NCI-H345 treated with DMSO at 0.1 percent for 48 hours (cell line): ENCODE data around the gene LINC00237.

Source experiments
- DNase-seq: peaks from one replicate; lab custom pipeline; 2025; ENCODE audit not compliant: unreplicated experiment; lab: John Stamatoyannopoulos, UW

LINC00237 gene

GRCh38 chr20:21125849-21126580 lies 19.9 kb upstream of the LINC00237 start, which contains the start of gene KIZ:
TSS of gene KIZ (plus strand) at chr20:21126082. CDS start at chr20:21126116, 34 bp downstream.
- DNase-seq, result peak; percentile 93

DNA sequence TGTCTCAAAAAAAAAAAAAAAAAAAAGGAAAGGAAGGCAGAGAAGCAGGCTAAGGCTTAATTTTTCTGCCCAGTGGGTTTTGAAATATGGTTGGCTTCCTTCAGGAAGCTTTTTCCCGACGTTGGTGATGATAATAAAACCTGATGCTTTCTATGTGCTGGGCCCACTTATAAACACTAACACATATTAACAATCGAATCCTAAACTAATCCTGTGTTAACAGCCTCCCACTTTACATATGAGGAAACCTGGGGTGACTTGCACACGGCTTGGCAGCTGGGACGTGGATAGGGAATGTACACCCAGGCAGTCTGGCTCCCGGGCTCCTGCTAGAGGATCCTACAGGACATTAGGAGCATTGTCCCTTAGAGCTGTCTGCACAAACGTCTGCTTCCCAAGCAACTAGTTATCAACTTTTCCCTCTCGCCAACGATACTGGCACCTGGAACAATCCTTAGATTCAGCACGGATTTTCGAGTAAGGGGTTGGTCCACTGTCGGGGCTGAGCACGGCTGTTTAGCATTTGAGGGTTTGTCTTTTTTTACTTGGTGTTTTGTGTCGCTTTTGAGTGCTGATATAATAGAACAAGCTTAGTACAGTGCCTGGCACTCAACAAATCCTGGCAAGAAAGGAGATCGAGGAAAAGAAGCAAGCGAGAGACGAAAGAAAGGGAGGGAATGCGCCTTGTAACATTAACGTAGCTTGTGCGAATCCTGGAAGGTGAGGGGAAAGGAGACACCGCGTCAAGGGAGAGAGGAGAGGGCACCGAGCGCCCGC lies 19.1 kb upstream of the LINC00237 start:
- peak; percentile 66 for DNase-seq

DNA sequence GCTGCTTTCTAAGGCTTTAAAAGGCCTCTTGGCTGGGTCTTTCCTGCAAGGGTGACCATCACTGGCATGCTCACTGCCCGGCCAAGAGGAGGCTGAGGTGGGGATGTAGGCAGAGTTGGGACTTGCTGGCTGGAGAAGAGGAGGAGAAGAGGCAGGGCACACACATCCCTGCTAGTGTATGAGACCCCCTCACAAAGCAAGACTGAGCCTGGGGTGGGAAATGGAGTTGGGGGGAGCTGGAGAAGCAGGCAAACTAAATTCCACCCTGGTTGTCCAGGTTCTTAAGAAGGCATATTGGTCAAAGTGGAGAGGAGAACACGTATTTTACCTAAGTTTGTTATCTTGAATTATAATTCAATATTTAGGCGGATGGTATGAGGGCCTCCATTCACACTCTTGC lies 18.0 kb upstream of the LINC00237 start:
- DNase-seq, result no peak

GRCh38 chr20:21118782-21119181 lies 12.6 kb upstream of the LINC00237 start:
- no peak for DNase-seq

GRCh38 chr20:21118138-21118537 lies 12.0 kb upstream of the LINC00237 start:
- no peak for DNase-seq

DNA sequence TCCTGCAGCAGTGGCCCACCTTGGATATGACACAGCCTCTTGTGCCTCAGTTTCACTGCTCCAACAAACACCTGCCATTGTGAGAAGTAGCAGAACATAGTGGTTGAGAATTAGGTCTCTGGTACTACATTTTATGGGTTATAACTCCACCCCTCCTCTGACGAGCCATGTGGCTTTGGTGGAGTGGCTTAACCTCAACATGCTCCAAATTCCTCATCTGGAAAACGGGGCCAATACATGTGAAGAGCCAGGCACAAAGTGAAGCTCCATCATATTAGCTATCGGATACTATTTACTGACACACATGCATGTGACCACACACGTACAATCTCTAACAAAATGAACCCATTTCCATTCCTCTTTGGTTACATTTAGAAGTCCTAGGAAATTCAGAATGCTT lies 11.4 kb upstream of the LINC00237 start:
- no peak for DNase-seq

GRCh38 chr20:21114584-21114983 lies 8.4 kb upstream of the LINC00237 start:
- no peak for DNase-seq

DNA sequence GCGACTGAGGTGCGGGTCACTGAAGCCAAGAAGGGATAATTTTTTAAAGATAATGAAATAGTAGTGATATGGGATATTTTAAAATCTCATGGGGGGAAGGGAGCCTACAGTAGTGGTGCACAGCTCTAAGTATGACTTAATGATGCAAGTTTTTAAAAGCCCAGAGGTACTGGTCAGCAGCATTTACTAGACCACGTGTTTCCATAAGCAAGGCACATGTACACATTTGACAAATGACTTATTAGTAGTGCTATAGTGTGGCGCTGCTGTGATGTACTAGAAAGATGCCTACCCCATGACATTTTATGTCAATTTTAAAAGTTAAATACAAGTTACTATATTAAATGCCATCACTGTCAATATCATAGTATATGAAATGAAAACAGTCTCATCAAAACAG lies 7.5 kb upstream of the LINC00237 start:
- no peak for DNase-seq

DNA sequence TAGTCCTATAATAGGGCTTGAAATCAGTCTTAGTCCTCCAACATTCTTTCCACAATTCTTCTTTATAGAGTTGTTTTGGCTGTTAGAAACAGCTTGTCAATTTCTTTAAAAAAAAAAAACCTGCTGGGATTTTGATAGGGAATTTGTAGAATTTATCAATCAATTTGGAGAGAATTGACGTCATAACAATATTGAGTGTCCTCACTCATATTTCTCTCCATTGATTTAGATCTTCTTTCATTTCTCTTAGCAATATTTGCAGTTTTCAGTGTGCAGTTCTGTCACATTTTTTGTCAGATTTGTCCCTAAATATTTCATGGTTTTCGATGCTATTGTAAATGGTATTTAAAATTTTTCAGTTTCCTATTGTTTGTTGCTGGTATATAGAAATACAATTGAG lies 5.3 kb upstream of the LINC00237 start:
- no peak for DNase-seq

GRCh38 chr20:21110811-21111210 lies 4.7 kb upstream of the LINC00237 start:
- DNase-seq, result no peak

DNA sequence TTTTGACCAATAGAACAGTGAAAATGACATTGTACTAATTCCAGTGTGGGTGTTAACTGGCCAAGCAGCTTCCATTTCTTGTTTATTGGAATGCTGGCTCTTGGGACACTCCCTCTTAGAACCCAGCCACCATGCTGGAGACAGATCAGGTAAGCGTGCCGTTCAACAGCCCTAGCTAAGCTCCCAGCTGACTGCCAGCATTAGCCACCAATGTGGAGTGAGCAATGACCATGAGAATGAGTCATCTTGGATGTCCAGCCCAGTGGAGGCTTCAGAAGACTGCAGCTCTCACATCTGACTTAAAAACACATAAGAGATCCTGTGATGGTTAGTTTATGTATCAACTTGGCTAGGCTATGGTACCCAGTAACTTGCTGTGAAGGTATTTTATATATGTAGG lies 3.0 kb upstream of the LINC00237 start:
- DNase-seq, result no peak

DNA sequence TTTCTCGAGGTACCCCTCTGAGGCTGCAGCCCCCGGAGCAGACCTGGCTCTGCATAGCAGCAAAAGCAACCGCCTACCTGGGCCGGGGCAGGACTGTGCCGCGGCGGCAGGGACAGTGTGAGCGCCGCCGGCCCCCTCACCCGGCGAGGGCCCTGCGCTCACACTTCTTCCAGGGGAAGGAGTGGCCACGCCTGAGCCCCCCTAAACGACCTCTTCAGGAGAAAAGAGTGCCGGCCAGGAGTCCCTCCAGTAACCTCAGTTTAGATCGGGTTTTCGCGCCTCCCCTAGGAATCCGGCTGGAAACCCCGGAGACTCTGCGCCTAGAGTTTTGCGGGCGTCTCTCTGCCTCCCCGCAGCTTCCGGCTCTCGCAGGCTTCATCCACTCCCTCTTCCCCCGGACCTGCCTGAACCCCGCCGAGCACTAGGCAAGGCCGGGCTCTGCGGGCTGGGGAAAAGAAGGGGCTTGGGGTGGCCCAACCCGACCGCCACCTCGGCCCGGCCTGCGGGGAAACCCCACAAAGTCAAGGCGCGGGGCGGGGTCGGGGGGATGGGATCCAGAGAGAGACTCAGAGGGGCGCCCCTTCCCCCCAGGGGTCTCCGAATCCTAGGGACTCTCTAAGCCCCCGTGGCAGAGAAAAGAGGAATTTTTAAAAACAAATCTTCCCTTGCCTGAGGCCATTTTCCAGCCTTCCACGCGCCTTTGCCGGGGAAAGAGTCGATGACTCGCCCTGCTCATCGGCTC lies 558 bp downstream of the LINC00237 start:
- no peak for DNase-seq

- no peak for DNase-seq
These were observed 1.2 kb downstream of the LINC00237 start for GRCh38 chr20:21104921-21105320.

DNA sequence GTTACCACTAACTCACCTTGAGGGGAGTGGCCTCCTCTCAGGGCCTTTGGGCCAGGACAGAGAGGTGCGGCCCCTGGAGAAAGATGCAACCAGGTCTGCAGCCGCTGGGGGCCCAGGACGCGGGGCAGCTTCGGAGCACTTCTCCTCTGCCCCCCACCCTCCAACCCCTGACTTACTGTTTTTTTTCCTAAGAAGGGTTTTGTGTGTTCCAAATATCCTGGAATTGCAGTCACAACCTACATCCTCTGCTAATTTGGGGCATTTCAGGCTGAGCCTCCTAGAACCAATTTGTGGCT lies 1.7 kb downstream of the LINC00237 start:
- no peak for DNase-seq

DNA sequence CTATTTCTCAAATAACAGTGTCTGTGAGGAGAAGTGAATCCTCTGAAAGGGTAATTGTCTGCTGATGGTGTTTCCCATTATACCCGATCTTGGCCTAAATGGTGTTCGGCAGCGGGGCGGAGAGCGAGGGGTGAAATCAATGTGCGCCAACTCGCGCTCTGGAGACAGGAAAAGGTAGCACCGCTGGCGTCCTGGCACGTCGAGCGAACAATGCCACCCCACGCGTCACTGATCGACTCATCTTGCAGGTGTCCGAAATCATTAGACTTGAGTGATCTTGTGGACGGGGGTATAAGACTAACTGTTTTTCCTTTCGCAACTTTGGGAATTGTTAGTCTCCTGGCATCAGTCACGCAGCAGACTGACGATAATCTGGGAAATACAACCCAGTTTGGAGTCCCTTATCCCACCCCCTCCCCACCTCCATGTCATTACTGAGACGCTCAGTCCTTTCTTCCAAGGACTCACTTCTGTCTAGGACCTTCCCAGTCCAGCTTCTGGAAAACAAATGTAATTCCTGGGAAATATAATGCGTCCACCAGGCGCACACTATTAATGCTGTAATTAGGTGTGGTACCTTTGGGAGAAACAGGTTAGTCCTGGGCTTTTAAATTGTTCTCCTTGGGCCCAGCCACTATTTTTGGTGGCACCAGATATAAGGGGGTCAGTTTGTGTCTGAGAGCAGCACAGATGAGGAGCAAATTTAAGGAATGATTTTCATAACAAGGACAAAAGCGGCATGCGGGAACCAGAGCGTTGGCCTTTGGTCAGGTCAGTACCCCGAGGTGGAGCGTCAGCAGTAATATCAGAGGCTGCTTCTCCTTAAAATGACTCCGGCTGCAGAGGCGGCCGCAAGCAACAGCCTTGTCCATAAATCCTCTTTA lies 2.3 kb downstream of the LINC00237 start:
- DNase-seq, result no peak

DNA sequence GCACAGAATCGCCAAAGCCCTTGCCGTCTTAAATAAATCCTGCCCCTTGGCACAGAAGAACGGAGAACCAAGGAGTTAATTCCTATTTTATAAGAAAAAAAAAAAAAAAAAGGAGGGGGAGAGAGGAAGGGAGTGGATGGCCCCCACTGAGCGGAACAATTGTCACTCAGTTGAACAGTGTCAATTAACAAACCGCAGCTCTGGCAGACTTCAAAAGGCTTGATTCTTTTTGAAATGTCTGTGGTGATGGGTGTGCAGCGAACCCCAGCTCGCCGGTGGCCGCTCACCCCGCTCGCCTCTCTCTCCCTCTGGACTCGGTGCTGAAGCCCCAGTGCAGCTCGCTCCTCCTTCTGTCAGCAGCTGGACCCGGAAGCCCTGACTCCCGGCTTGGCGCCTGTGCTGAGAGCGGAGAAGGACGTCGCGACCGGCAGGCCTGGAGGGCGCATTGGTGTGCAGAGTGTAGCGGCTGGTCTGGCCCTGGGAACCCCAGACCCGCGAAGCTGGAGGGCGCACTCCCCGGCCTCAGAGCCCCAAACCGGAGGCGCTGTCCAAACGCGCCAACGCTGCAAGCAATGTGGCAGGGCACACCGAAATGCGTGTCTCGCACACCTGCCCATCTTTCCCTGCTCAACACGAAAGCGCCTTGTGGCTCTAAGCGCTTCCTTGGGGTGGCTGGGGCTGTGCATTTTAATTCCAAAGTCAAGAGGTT lies 3.4 kb downstream of the LINC00237 start:
- no peak for DNase-seq

DNA sequence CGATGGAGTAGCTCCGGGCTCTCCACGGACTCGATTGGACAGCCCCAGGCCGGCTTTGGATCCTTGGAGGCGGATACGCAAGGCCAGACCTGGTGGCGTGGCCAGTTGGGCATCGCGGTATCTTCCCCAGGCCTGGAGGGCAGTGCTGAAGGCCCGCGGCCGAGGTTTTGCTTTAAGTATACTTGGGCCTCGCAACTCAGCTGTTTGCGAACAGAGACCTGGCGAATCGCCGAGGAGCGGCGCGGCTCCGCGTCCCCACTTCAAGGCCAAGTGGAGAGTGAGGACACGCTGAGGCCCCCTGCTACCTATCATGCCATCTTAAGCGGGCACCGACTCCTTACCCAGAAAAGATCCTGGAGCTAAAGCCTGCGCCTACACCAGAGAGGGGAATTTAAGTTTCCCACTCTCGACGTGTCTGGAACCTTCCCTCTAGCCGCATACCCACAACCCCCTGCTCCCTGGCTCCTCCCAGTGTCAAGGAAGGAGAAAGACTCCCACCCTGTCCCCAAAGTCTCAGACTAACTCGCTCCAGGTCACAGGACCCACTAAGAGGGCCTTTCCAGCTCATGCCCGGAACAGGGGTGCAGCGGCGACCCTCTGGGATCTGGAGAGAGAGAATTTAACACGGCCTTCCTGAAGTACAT lies 4.1 kb downstream of the LINC00237 start:
- no peak for DNase-seq

DNA sequence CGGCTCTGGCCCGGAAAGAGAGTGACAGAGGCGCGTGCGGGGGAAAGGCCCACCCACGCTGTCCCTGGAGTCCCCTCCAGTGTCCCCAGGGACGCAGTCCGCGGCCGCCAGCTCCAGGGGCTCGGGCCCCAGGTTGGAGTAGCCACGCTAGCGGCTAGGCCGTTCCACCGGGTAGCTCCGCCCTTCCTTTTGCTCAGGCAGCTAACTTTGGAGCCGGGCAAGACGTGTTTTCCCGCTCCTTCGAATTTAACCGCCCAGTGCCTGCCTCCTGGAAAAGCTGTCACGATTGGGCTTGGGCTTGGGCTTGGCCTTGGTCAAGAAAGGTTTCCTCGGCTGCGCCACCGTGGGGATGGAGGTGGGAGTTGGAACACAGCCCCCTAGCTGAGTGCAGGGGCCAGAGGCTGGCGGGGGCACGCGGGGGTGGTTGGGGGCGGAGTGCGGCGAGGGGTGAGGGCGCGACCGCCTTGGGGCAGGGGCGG lies 4.7 kb downstream of the LINC00237 start:
- no peak for DNase-seq

GRCh38 chr20:21100578-21101452 lies 5.3 kb downstream of the LINC00237 start:
- DNase-seq, result no peak
